Neural cell (in vitro differentiated cells): ENCODE data around the gene LDLRAD4.

Experiments
- CTCF ChIP-seq: fragments of 450-650 bp; IDR thresholded peaks from 2 replicates; pipeline ENCODE4 v1.5.1; 2014; ENCODE audit warnings: antibody characterized with exemption, mild to moderate bottlenecking, moderate library complexity; ENCODE audit not compliant: poor library complexity, severe bottlenecking
- EP300 ChIP-seq: fragments of 450-650 bp; conservative IDR thresholded peaks from 2 replicates; pipeline ENCODE4 v1.6.1; 2014; ENCODE audit warnings: antibody characterized with exemption, mild to moderate bottlenecking, moderate library complexity; ENCODE audit not compliant: poor library complexity, severe bottlenecking
- EZH2 ChIP-seq: fragments of 200-600, 300-800 bp; shearing (Covaris generic), sonication (generic); IDR thresholded peaks from 2 replicates; pipeline ENCODE4 v1.6.1; 2014; ENCODE audit warnings: antibody characterized with exemption, low read length, borderline replicate concordance, mild to moderate bottlenecking; ENCODE audit not compliant: insufficient read depth, poor library complexity, severe bottlenecking
- POLR2AphosphoS5 ChIP-seq: IDR thresholded peaks from 2 replicates; pipeline ENCODE4 v1.6.1; 2012
- RAD21 ChIP-seq: fragments of 450-650 bp; conservative IDR thresholded peaks from 2 replicates; pipeline ENCODE4 v1.6.1; 2014; ENCODE audit warnings: antibody characterized with exemption, mild to moderate bottlenecking, moderate library complexity
- TAF1 ChIP-seq: IDR thresholded peaks from 2 replicates; pipeline ENCODE4 v1.6.1; 2012; ENCODE audit warnings: low read depth

DNA sequence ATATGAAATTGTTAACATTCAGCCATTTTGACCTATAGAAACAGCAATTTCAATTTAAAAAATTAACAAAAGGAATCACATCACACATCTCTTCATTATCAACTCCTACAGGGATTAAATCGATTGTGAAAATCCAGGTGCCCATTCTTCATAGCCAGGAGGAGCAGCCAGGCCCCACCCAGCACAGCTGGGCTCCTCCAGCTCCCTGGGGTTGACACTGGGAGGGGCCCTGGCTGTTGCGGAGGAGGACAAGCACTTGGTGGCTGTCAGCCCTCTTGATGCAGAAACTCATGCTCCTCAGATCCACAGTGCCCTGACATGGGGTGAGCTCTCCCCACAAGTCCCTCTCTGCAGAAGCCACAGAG lies 408.0 kb downstream of the LDLRAD4 start:
- TF ChIP-seq EZH2, result no peak
- TF ChIP-seq CTCF, result no peak
- no peak for TF ChIP-seq EP300
- no peak for TF ChIP-seq POLR2AphosphoS5
- no peak for TF ChIP-seq RAD21
- TF ChIP-seq TAF1, result no peak
